T follicular helper cell (primary cell): ENCODE data around the gene PHF19.

Experiments
- DNase-seq: peaks from one replicate; pipeline ENCODE4 v3.0.0-alpha.2; 2020; ENCODE audit warnings: low read depth
- total RNA-seq, 2 experiments: gene quantifications; one replicate each; lab custom pipeline; 2026; lab: John Stamatoyannopoulos, UW

Gene PHF19
- total RNA-seq, result 34.1 to 172 reads per million in 2 experiments

GRCh38 chr9:120876842-120877240, at the start of gene PHF19:
PHF19 (minus strand) TSS chr9:120877188; CDS start chr9:120874741, 2,447 bp downstream.
- DNase-seq, result no peak

DNA sequence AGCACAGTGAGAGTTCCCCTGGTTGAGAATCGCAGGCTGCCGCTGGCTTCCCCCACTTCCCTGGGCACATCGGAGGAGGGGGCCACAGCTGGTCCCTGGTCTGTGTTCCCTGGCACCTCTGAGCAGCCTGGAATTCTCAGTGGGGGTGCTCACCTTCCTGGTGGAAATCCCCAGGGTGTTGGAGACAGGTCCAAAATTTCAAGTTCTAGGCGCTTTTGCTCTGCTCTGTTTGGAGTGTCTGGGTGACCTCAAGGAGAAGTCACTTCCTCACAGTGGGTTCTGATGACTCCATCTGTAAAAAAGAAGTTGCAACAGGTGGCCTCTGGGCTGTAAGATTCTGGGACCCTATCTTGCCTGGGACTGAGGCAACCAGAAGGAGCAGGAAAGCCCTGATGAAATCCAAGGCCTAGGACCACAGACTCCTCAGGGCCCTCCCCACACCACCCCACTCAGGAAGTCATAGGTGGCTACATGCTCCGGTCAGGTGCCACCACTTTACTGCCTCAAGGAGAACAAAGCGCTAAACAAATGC, 49.5 kb upstream of the PHF19 start, which contains the start of gene TRAF1:
Gene TRAF1 (minus strand): TSS at position 400 of the 532 bp plus-strand sequence. CDS start 721 bp downstream, outside the sequence.
- no peak for DNase-seq

- peak; percentile 63 for DNase-seq
These were observed 48.8 kb upstream of the PHF19 start for GRCh38 chr9:120925535-120926396.

DNA sequence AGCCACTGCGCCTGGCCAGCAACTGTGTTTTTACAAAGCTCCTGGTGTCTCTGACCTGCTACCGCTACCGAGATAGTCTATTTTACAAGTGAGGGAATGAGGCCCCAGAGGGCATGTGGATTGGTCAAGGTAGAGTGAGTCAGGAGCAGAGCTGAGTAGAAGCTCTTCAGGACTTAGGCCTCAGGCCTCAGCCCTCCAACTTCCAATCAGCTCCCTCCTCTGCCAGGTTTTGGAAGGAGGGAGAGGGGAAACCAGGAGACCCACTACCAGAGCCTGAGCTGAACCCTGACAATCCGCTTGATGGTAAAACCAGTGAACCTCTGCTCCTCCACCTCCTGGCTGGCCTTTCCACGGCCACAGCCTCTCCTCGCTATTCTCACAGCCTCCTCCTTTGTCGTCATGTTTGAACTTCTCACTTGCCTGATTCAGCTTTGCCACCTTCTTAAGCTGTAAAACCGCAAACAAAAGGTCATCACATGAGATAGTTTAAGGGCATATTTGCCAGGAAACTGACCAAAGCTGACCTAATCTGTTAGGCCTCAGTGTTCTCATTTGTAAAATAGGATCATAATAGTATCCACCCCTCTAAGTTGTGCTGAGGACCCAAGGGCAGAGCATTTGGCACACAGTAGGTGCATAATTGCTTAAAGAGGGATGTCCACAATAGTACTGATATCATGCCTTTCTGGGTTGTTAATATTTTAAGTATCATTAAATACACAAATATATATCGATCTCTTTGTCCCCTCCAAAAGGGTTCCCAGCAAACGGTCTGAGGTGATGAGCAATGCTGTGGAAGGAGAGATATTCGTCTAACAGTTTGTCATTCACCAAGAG, 47.9 kb upstream of the PHF19 start:
- no peak for DNase-seq

- no peak for DNase-seq
These were observed 46.8 kb upstream of the PHF19 start for GRCh38 chr9:120923620-120924328.

- no peak for DNase-seq
These were observed 45.6 kb upstream of the PHF19 start for GRCh38 chr9:120922404-120923195.

GRCh38 chr9:120921661-120922181, 44.7 kb upstream of the PHF19 start:
- no peak for DNase-seq

GRCh38 chr9:120920806-120921178, 43.8 kb upstream of the PHF19 start:
- no peak for DNase-seq

- DNase-seq, result no peak
These were observed 43.1 kb upstream of the PHF19 start for GRCh38 chr9:120919843-120920805.

DNA sequence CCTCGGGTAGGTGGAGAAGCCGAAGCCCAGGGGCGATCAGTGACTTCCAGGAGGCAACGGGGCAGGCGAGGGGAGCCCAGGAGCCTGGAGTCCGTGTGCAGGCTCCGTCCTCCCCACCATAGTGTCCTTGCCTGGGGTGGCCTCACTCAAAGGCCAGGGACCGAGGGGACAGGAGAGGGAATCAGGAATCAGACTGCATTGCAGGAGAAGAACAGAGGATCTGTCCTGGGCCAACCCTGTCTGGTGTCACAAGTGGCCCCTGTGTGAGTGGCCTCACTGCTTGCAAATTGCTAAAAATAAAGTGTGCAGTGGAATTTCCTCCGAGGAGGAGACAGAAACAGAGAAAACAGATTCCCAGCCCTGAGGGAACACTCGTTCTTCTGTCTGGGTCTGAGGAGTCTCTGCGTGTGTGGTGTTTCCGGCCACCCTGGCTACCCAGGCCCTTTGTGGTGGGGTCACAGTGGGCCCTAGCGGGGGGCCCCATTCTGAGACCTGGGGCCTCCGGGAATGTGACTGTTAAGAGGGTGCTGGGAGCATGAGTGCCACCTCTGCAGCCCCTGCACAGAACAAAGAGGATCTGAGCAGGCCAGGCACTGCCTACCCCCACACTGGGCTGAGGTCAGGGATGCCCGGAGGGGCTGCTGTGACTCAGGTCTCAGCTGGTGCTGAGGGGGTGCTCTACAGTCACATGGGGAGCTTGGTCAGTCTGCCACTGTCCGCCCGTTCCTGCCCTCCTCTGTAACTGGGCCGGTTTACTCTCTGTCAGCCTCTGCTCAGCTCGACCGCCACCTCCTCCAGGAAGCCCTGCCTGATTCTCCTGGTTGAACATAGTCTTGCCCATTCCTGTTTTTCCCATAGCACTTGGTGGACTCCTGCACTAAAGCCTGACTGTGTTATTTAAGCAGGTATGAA, 42.2 kb upstream of the PHF19 start:
- no peak for DNase-seq

DNA sequence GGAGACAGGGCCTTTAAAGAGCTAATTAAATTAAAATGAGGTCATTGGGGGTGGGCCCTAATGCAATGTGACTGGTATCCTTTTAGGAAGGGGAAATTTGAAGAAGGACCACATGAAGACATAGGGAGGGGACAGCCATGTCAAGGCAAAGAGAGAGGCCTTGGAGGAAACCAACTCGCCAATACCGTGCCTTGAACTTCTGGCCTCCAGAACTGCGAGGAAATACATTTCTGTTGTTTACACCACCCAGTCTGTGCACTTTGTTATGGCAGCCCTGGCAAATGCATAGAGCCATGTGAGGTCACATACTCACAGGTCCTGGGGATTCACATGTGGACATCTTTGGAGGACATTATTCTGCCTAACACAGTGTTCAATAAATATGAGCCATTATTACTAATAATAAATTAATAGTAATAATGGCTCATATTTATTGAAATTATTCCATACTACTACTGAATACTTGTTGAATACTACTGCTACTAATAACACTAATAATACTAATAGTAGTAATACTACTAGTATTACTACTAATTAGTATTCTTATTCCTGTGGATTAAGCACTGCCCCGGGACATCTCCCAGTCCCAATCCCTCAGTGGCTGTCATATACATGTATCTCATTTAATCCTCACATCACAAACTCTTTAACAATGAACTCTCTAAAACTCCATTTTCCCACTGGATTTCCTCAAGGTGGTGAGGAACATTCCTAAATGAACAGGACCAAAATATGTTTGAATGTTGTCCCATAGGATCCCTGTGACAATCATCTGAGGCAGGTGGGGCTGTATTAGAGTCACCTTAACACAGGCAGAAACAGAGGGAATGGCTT, 41.2 kb upstream of the PHF19 start:
- DNase-seq, result no peak

GRCh38 chr9:120916991-120917880, 40.2 kb upstream of the PHF19 start:
- DNase-seq, result no peak

DNA sequence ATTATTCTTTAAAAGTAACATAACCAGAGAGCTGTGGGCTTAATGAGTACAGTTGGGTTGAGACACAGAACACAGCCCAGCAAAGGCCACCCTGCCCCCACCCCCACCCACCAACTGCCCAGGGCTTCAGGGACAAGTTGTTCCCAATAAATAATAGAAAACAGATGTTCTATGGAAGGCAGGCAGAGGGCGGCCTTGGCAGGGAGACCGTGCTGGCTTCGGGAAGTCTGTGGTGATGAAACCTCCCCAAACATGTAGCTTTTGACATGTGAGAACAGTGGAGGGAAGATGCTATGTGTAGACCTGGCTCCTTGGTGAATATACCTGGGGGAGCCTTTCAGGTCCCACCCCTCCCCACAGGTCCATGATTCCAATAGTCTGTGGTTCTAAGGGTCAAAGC, 39.6 kb upstream of the PHF19 start:
- no peak for DNase-seq

DNA sequence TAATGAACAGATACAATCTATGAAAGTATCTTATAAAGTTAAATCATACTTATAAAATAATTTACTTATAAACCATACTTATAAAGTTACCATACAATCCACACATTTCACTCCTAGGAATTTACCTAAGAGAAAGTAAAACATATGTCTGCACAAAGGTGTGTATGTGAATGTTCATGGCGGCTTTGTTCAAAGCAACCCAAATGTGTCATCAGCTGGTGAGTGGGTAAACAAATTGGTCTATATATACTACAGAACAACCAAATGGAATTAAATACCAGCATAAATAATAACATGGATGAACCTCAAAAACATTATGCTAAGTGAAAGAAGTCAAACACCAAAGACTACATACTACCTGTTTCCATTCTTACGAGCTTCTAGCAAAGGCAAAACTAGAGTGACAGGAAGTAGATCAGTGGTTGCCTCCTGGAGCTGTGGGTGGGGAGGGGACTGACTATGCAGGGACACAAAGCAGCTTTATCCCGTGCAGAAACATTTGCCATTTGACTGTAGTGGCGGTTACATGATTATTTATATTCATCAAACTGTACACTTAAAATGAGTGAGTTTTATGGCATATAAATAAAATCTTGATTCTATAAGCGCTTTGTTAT, 39.0 kb upstream of the PHF19 start:
- DNase-seq, result no peak

- no peak for DNase-seq
These were observed 38.0 kb upstream of the PHF19 start for GRCh38 chr9:120914953-120915352.

DNA sequence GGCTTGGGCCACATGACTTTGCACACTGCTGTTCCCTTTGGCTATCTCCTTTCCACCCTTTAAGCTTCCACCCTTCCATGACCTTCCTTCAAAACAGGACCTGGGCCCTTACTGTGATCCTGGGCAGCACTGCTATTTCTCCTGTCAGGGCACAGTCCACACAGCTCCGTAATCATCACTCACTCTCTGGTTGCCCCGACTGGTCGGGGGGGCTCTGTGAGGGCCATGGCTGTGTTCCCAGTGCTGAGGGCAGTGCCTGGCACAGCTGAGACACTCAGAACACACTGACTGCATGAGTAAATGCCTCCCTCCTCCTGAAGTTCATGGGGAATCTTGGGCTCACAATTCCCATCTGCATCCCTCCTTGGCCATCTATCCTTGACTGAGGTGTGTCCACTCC, 37.4 kb upstream of the PHF19 start:
- DNase-seq, result no peak
